Pons (tissue), 1 donor: Measurements from ENCODE around the gene TBXAS1.
"Not testable (repeated sequence)": the region's sequence is repeated elsewhere in the genome, so short reads cannot be mapped to it uniquely, and the experiment has no call there.

Source experiments
- DNase-seq: peaks from one replicate; pipeline ENCODE4 v3.0.0-alpha.2; 2016; ENCODE audit warnings: low spot score

TBXAS1 gene

GRCh38 chr7:139915268-139915863 lies 86.3 kb downstream of the TBXAS1 start:
- DNase-seq: no peak

GRCh38 chr7:139915864-139916716 lies 87.0 kb downstream of the TBXAS1 start:
- no peak for DNase-seq

- DNase-seq: no peak
Measured at GRCh38 chr7:139916717-139917395, 87.8 kb downstream of the TBXAS1 start.

- DNase-seq: no peak
Measured at GRCh38 chr7:139917851-139918250, 88.8 kb downstream of the TBXAS1 start.

GRCh38 chr7:139918480-139918879 lies 89.4 kb downstream of the TBXAS1 start:
- no peak for DNase-seq

GRCh38 chr7:139923090-139923489 lies 94.0 kb downstream of the TBXAS1 start:
- DNase-seq: no peak

GRCh38 chr7:139924461-139924860 lies 95.4 kb downstream of the TBXAS1 start:
- DNase-seq: no peak

- DNase-seq: not testable (repeated sequence)
Measured at GRCh38 chr7:139929221-139929620, 100.2 kb downstream of the TBXAS1 start.

- no peak for DNase-seq
Measured at GRCh38 chr7:139930286-139930965, 101.4 kb downstream of the TBXAS1 start.

GRCh38 chr7:139931190-139931934 lies 102.3 kb downstream of the TBXAS1 start:
- no peak for DNase-seq

- DNase-seq: no peak
Measured at GRCh38 chr7:139932531-139932930, 103.5 kb downstream of the TBXAS1 start.

GRCh38 chr7:139936760-139937310 lies 107.8 kb downstream of the TBXAS1 start:
- DNase-seq: peak; percentile 9

- DNase-seq: peak; percentile 41
Measured at GRCh38 chr7:139937715-139938114, 108.7 kb downstream of the TBXAS1 start.

- no peak for DNase-seq
Measured at GRCh38 chr7:139940866-139941265, 111.8 kb downstream of the TBXAS1 start.

GRCh38 chr7:139941421-139941820 lies 112.4 kb downstream of the TBXAS1 start:
- no peak for DNase-seq

GRCh38 chr7:139941866-139942265 lies 112.8 kb downstream of the TBXAS1 start:
- DNase-seq: no peak

- no peak for DNase-seq
Measured at GRCh38 chr7:139942636-139943035, 113.6 kb downstream of the TBXAS1 start.

GRCh38 chr7:139943401-139943800 lies 114.3 kb downstream of the TBXAS1 start:
- DNase-seq: no peak

GRCh38 chr7:139944248-139944647 lies 115.2 kb downstream of the TBXAS1 start:
- no peak for DNase-seq

GRCh38 chr7:139946533-139946932 lies 117.5 kb downstream of the TBXAS1 start:
- no peak for DNase-seq

GRCh38 chr7:139947021-139947420 lies 118.0 kb downstream of the TBXAS1 start:
- DNase-seq: no peak
